KOPT-K1 (cell line): ENCODE data around the gene CHRNB2.
"Not testable (repeated sequence)": the region's sequence is repeated elsewhere in the genome, so short reads cannot be mapped to it uniquely, and the experiment has no call there.

Source experiments
- H3K27ac ChIP-seq: fragments of 200-600 bp; sonication (generic); 2 replicates; pipeline ENCODE4 v1.5.1; 2016; ENCODE audit warnings: antibody characterized with exemption, mild to moderate bottlenecking, low read depth, low read length; ENCODE audit not compliant: poor library complexity, severe bottlenecking
- H3K36me3 ChIP-seq: fragments of 200-600 bp; sonication (generic); 2 replicates; pipeline ENCODE4 v1.5.1; 2017; ENCODE audit warnings: antibody characterized with exemption, mild to moderate bottlenecking, low read length, moderate library complexity; ENCODE audit not compliant: insufficient read depth
- H3K9me3 ChIP-seq: fragments of 200-600 bp; sonication (generic); 2 replicates; pipeline ENCODE4 v1.5.1; 2017; ENCODE audit warnings: antibody characterized with exemption, low read length, mild to moderate bottlenecking; ENCODE audit not compliant: insufficient read depth, poor library complexity, severe bottlenecking

The CHRNB2 gene

GRCh38 chr1:154567386-154568156, at the start of gene CHRNB2:
Gene CHRNB2 (plus strand): TSS chr1:154567778. CDS start chr1:154568045, 267 bp downstream.
- Histone ChIP-seq H3K9me3 (no peaks in the 10 kb centered on the region), H3K27ac (no peak within 1 kb of the TSS), H3K36me3 (no peaks in the 10 kb centered on the region)

GRCh38 chr1:154519591-154519991, 48.0 kb upstream of the CHRNB2 start:
- no peaks in the 10 kb centered on the region for H3K9me3 ChIP-seq
- no peaks in the 10 kb centered on the region for H3K36me3 ChIP-seq
- H3K27ac ChIP-seq = no peak overlapping the region

- Histone ChIP-seq H3K27ac (no peak overlapping the region), H3K9me3 (no peaks in the 10 kb centered on the region), H3K36me3 (no peaks in the 10 kb centered on the region)
Measured at GRCh38 chr1:154520333-154520732, 47.2 kb upstream of the CHRNB2 start.

- no peaks in the 10 kb centered on the region for H3K9me3 ChIP-seq
- no peak overlapping the region for H3K27ac ChIP-seq
- H3K36me3 ChIP-seq = no peaks in the 10 kb centered on the region
Measured at GRCh38 chr1:154521695-154522094, 45.9 kb upstream of the CHRNB2 start.

GRCh38 chr1:154524881-154525280, 42.7 kb upstream of the CHRNB2 start:
- H3K27ac ChIP-seq = no peak overlapping the region
- no peaks in the 10 kb centered on the region for H3K36me3 ChIP-seq
- H3K9me3 ChIP-seq = no peaks in the 10 kb centered on the region

- Histone ChIP-seq H3K27ac (no peak overlapping the region), H3K36me3 (no peaks in the 10 kb centered on the region), H3K9me3 (no peaks in the 10 kb centered on the region)
Measured at GRCh38 chr1:154527192-154527591, 40.4 kb upstream of the CHRNB2 start.

GRCh38 chr1:154529308-154529707, 38.3 kb upstream of the CHRNB2 start:
- Histone ChIP-seq H3K9me3 (no peaks in the 10 kb centered on the region), H3K27ac (no peak overlapping the region), H3K36me3 (no peaks in the 10 kb centered on the region)

GRCh38 chr1:154531950-154532349, 35.6 kb upstream of the CHRNB2 start:
- not testable (repeated sequence) for H3K27ac ChIP-seq, H3K9me3 ChIP-seq, H3K36me3 ChIP-seq

- no peak overlapping the region for H3K27ac ChIP-seq
- no peaks in the 10 kb centered on the region for H3K9me3 ChIP-seq
- no peaks in the 10 kb centered on the region for H3K36me3 ChIP-seq
Measured at GRCh38 chr1:154533952-154534844, 33.4 kb upstream of the CHRNB2 start.

GRCh38 chr1:154536570-154536969, 31.0 kb upstream of the CHRNB2 start:
- H3K27ac ChIP-seq = no peak overlapping the region
- H3K9me3 ChIP-seq = no peaks in the 10 kb centered on the region
- H3K36me3 ChIP-seq = no peaks in the 10 kb centered on the region

- no peaks in the 10 kb centered on the region for H3K9me3 ChIP-seq
- H3K27ac ChIP-seq = no peak overlapping the region
- no peaks in the 10 kb centered on the region for H3K36me3 ChIP-seq
Measured at GRCh38 chr1:154539486-154540483, 27.8 kb upstream of the CHRNB2 start.

- H3K9me3 ChIP-seq = no peaks in the 10 kb centered on the region
- no peaks in the 10 kb centered on the region for H3K36me3 ChIP-seq
- H3K27ac ChIP-seq = no peak overlapping the region
Measured at GRCh38 chr1:154541231-154541630, 26.3 kb upstream of the CHRNB2 start.

GRCh38 chr1:154546264-154547063, 21.1 kb upstream of the CHRNB2 start:
- H3K27ac ChIP-seq = no peak overlapping the region
- H3K36me3 ChIP-seq = peaks cover 35% of the 10 kb centered on the region
- no peaks in the 10 kb centered on the region for H3K9me3 ChIP-seq

GRCh38 chr1:154547105-154547732, 20.4 kb upstream of the CHRNB2 start:
- peaks cover 43% of the 10 kb centered on the region for H3K36me3 ChIP-seq
- no peak overlapping the region for H3K27ac ChIP-seq
- no peaks in the 10 kb centered on the region for H3K9me3 ChIP-seq
